Thymus (tissue), 14 donors: ENCODE measurements around the gene ANKRD29. TPM values are rescaled to one million over a fixed set of nuclear protein-coding genes. Genes with fewer than 3 reads are reported as not detected.

ENCODE experiments used
- DNase-seq, 9 donors: peaks; one replicate each; pipeline ENCODE4 v3.0.0-alpha.2; 2013; ENCODE audit warnings: low spot score in 9 of 9, low read depth in 6 of 9, missing footprints in 1 of 9
- H3K27ac ChIP-seq, 2 donors: one replicate each; pipeline ENCODE4 v1.5.1; 2013; ENCODE audit warnings: control low read depth in 1 of 2, low read depth in 1 of 2, low read length in 1 of 2, mild to moderate bottlenecking in 1 of 2, moderate library complexity in 1 of 2
- H3K27me3 ChIP-seq, 2 donors: one replicate each; pipeline ENCODE4 v1.5.1; 2013; ENCODE audit warnings: low read length in 1 of 2; ENCODE audit not compliant: control insufficient read depth in 2 of 2, insufficient read depth in 1 of 2
- H3K36me3 ChIP-seq, 2 donors: one replicate each; pipeline ENCODE4 v1.5.1; 2013; ENCODE audit warnings: low read length in 1 of 2, mild to moderate bottlenecking in 1 of 2, moderate library complexity in 1 of 2; ENCODE audit not compliant: control insufficient read depth in 2 of 2, insufficient read depth in 2 of 2
- H3K4me1 ChIP-seq, 2 donors: one replicate each; pipeline ENCODE4 v1.5.1; 2013; ENCODE audit warnings: low read length in 2 of 2; ENCODE audit not compliant: control insufficient read depth in 2 of 2, insufficient read depth in 2 of 2
- H3K4me3 ChIP-seq, 2 donors: one replicate each; pipeline ENCODE4 v1.5.1; 2013; ENCODE audit warnings: low read length in 2 of 2, control low read depth in 1 of 2, mild to moderate bottlenecking in 1 of 2
- H3K9me3 ChIP-seq, 2 donors: one replicate each; pipeline ENCODE4 v1.5.1; 2013; ENCODE audit warnings: low read length in 1 of 2, mild to moderate bottlenecking in 1 of 2; ENCODE audit not compliant: control insufficient read depth in 2 of 2, insufficient read depth in 1 of 2
- WGBS: extraction: QIAGEN DNeasy Blood & Tissue Kit; methylation state at CpG from one replicate; pipeline ENCODE4 v1.1.7; 2013; 5-methylcytosine and 5-hydroxymethylcytosine counted together
- long read RNA-seq, 10 donors: transcript quantifications; one replicate each; lab custom pipeline, GENCODE V29; 2026
- polyA plus RNA-seq: library from polyadenylated mRNA; stranded (reverse); fragments of 200-250 nt; gene quantifications from one replicate; pipeline ENCODE4 v1.2.3, GENCODE V29; 2013
- total RNA-seq: library from RNA; stranded (reverse); fragments of 120-200 nt; gene quantifications from one replicate; pipeline ENCODE4 v1.2.4, GENCODE V29; 2013
- donor health status: healthy.

ANKRD29 gene, protein sequence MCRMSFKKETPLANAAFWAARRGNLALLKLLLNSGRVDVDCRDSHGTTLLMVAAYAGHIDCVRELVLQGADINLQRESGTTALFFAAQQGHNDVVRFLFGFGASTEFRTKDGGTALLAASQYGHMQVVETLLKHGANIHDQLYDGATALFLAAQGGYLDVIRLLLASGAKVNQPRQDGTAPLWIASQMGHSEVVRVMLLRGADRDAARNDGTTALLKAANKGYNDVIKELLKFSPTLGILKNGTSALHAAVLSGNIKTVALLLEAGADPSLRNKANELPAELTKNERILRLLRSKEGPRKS
- total RNA-seq: 3.4 TPM
- 13.0 TPM for polyA plus RNA-seq
- long read RNA-seq, donor 1: 0 reads
- long read RNA-seq, donor 2, partial matches to known transcripts: 0 of 3 reads
- long read RNA-seq, donor 2, other reads (novel, unspliced or antisense): 0 of 3 reads
- long read RNA-seq, donor 3, partial matches to known transcripts: 0 of 3 reads
- long read RNA-seq, donor 3, other reads (novel, unspliced or antisense): 0 of 3 reads
- long read RNA-seq, donor 4, partial matches to known transcripts: 0 of 1 reads
- long read RNA-seq, donor 4, other reads (novel, unspliced or antisense): 0 of 1 reads
- long read RNA-seq, donor 5, partial matches to known transcripts: 0 of 2 reads
- long read RNA-seq, donor 5, other reads (novel, unspliced or antisense): 0 of 2 reads
- long read RNA-seq, donor 6, partial matches to known transcripts: 0 of 4 reads
- long read RNA-seq, donor 6, other reads (novel, unspliced or antisense): 0 of 4 reads
- long read RNA-seq, donor 7, partial matches to known transcripts: 0 of 2 reads
- long read RNA-seq, donor 7, other reads (novel, unspliced or antisense): 0 of 2 reads
- long read RNA-seq, donor 8, partial matches to known transcripts: 0 of 2 reads
- long read RNA-seq, donor 8, other reads (novel, unspliced or antisense): 0 of 2 reads
- long read RNA-seq, donor 9, partial matches to known transcripts: 0 of 2 reads
- long read RNA-seq, donor 9, other reads (novel, unspliced or antisense): 0 of 2 reads
- long read RNA-seq, donor 10, partial matches to known transcripts: 0 of 1 reads
- long read RNA-seq, donor 10, other reads (novel, unspliced or antisense): 0 of 1 reads

DNA sequence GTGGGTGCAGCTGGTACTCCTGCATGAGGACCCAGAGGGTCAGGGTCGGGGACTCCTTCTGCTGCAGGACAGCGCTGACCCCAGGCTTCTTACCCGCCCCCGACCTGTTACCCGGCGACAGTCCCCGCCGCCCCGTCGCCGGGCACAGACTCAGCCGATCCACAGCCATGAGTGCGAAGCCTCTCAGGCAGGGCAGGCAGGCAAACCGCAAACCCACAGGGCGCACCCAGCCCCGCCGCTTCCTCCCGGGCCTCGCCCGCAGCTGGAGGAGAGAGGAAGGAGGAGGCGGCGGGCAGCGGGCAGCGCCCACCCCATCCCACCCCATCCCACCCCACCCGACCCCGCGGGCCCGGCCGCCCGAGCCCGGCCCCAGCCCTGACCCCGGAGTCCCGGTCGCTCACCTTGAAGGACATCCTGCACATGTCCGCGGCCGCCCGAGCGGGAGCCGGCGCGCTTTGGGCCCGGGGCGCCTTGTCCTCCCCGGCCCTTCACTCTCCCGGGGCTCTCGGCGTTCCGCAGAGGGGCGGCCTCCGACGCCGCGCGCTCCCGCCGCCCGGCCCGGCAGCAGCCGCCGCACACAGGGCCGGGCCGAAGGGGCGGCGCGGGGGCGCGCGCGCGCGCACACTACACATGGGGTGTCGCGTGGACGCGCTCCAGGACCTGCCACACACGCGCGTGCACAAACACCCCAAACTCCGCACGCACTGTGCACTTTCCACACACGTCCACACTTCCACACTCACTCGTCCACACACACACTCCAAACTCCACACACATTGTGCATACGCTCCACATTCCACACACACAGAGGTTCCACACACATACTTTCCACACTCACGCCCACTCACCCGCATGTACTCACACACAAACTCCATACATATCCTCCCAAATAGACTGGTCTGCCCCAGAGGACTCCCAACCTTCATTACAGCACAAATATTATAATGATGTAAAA is at the start of gene ANKRD29:
TSS of gene ANKRD29 (minus strand) at position 603 of the 955 bp plus-strand sequence. CDS start at position 422, 181 bp downstream.
- H3K36me3 ChIP-seq: no peaks in the 10 kb centered on the region
- peak in 5 of 9 donors; percentile 5 to 40 (median 9) for DNase-seq
- no peaks in the 10 kb centered on the region for H3K9me3 ChIP-seq
- H3K27me3 ChIP-seq: peaks cover 32 to 82% of the 10 kb centered on the region in 2 donors
- H3K27ac ChIP-seq: no peak within 1 kb of the TSS
- peak within 1 kb of the TSS; percentile 10 to 41 for H3K4me3 ChIP-seq
- H3K4me1 ChIP-seq: peaks cover 6 to 13% of the 10 kb centered on the region in 2 donors
- WGBS: 2% methylated on average over 85 of the region's 86 CpGs

DNA sequence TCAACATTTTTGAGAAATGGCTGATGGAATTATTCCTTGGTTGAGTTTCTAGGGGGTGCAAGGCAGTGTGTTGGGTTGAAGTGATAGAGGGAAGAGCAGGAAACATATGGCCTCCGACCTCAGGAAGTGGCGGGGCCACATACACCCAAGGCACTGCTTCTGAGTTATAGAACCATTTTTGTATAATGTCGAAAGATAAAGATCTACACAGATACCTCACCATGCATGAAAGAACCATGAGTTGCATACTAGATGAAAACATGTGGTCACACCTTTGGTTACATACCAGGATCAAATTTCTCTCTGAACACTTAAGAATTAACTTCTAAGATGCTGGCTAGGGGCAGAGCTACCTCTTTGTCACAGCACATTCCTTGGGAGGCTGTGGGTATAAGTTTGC is 49.7 kb upstream of the ANKRD29 start:
- Histone ChIP-seq H3K4me1 (peaks cover 10 to 18% of the 10 kb centered on the region in 2 donors), H3K9me3 (no peaks in the 10 kb centered on the region), H3K27me3 (no peaks in the 10 kb centered on the region), H3K27ac (no peak overlapping the region), H3K36me3 (no peaks in the 10 kb centered on the region), H3K4me3 (no peak overlapping the region)
- 2% methylated on average over 3 of the region's 3 CpGs for WGBS
- DNase-seq: peak; percentile 18 to 79 (median 42)

DNA sequence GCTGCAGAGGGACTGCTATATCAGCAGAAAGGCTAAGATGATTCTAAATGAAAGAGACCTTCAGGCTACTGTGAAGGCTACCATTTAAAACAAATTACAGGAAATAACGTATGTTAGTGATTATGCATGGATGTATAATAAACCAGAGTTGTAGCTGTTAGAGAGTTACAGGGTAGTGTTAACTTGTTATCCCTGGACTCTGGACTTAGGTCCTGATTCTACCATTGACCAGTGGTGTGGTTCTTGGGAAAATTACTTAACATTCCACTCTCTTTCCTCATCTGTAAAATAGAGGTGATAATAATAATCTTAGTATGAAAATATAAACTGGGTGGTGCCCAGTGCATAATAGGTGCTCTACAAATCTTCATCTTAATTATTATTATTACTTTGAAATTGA is 48.7 kb upstream of the ANKRD29 start:
- Histone ChIP-seq H3K36me3 (no peaks in the 10 kb centered on the region), H3K4me1 (peaks cover 10 to 18% of the 10 kb centered on the region in 2 donors), H3K4me3 (no peak overlapping the region), H3K27me3 (no peaks in the 10 kb centered on the region), H3K9me3 (no peaks in the 10 kb centered on the region), H3K27ac (no peak overlapping the region)
- no peak for DNase-seq
- 99% methylated on average over 1 of the region's 1 CpG for WGBS

DNA sequence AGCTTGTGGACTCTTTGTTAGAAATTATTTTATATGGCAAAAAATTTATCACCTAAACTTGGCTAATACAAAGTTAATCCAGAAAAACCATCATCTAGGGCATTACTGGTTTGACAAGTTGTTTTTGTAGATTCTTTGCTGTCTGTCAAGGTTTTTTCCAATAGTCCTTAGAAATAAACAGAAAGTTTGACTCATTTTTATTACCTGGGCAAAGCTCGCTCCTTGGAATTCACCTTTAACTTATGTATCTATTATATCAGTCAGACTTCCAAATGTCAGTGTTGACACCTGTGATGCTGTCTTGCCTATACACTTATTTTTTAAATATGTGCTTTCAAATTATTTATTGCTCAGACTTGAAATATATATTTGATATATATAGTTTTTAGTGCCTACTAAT is 48.2 kb upstream of the ANKRD29 start:
- peaks cover 10 to 18% of the 10 kb centered on the region in 2 donors for H3K4me1 ChIP-seq
- H3K9me3 ChIP-seq: no peaks in the 10 kb centered on the region
- no peak for DNase-seq
- no peak overlapping the region for H3K4me3 ChIP-seq
- no peaks in the 10 kb centered on the region for H3K36me3 ChIP-seq
- WGBS: 100% methylated on average over 1 of the region's 1 CpG
- H3K27me3 ChIP-seq: no peaks in the 10 kb centered on the region
- H3K27ac ChIP-seq: no peak overlapping the region

DNA sequence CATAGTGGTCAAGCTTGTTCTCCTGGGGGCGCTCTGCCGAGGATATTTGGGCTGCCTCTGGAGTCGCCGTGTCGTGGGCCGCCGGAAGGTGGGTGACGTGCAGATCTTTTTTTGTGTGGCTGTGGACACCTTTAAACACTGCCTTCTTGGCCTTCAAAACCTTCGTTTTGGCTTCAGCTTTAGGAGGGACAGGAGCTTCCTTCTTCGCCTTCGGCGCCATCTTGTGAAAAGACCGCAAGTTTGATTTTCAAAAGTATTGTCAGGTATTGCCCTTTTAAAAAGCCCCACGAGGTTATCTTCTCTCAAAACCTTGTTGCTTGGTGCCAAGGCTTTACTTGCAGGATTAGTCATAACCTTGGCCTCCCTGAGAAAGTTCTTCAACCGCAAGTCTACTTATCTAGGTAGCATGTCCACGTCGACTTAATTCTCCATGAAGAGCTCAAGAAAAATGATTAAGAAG is 47.4 kb upstream of the ANKRD29 start:
- Histone ChIP-seq H3K4me1 (peaks cover 10 to 18% of the 10 kb centered on the region in 2 donors), H3K4me3 (no peak overlapping the region), H3K27me3 (no peaks in the 10 kb centered on the region), H3K9me3 (no peaks in the 10 kb centered on the region), H3K36me3 (no peaks in the 10 kb centered on the region), H3K27ac (no peak overlapping the region)
- DNase-seq: no peak
- 97% methylated on average over 17 of the region's 17 CpGs for WGBS

DNA sequence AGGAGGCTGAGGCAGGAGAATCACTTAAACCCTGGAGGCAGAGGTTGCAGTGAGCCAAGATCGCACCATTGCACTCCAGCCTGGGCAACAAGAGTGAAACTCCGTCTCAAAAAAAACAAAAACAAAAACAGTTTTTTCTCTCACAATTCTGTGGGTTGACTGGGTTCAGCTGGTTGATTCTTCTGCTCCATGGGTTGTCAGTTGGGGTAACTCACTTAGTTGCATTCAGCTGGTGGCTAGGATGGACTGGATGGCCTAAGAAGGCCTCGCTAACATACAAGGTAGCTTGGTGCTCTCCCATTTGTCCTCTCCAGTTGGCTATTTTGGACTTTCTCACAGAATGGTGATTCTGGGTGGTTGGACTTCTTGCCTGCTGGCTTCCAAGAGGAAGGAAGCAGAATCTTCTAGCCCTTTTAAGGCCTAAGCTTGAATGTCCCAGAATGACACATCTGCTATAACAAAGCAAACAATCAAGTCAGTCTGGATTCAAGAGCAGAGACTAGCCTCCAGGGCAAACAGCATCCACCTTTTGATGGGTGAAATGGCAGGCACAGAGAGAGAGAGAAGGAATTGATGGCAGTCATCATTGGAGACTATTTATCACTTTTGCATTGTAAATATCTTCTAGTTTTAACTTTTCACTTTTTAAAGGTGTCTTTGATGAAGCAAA is 44.4 kb upstream of the ANKRD29 start:
- Histone ChIP-seq H3K4me3 (no peak overlapping the region), H3K27ac (no peak overlapping the region), H3K27me3 (no peaks in the 10 kb centered on the region), H3K36me3 (no peaks in the 10 kb centered on the region), H3K4me1 (peaks cover 3 to 8% of the 10 kb centered on the region in 2 donors), H3K9me3 (no peaks in the 10 kb centered on the region)
- 100% methylated on average over 3 of the region's 3 CpGs for WGBS
- DNase-seq: no peak

DNA sequence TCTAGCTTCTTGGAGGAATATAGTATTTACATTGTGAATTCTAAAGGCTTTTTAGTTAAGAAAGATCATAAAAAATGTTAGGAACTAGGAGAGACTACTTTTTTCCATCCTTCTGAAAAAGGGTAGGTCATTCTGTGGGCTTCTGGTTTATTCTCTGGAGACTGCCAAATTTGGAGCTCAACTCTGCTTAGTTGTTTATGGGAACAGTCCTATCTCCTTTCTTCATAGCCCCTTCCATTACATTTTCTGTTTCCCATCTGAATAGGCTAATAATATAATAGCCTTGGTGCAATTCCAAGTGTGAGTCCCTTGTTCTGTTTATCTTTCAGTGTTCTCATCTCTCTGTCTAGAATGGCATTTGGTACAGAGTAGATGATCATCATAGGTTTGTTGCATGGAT is 42.1 kb upstream of the ANKRD29 start:
- Histone ChIP-seq H3K9me3 (no peaks in the 10 kb centered on the region), H3K27ac (no peak overlapping the region), H3K27me3 (peaks cover 0 to 3% of the 10 kb centered on the region in 2 donors), H3K4me3 (no peak overlapping the region), H3K36me3 (no peaks in the 10 kb centered on the region), H3K4me1 (peaks cover 0 to 6% of the 10 kb centered on the region in 2 donors)
- no peak for DNase-seq

DNA sequence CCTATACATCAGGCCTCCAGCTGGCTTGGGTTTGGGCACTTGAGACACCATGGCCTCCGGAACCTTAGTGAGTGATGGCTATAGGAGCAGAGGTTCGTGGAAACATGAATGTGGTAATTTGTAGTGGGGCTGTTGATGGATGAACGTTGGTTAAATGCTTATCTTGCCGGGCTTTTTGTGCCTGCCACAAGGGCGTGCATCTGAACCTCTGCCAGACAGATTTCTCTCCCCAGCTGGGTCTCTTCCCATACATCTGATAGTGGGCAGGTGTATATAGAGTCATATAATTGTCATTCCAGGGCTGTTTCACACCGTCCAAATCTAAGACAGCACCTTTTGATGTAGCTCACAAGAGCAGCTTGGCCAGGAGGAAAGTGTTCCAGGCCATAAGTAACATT is 41.3 kb upstream of the ANKRD29 start:
- peaks cover 0 to 3% of the 10 kb centered on the region in 2 donors for H3K27me3 ChIP-seq
- peaks cover 0 to 6% of the 10 kb centered on the region in 2 donors for H3K4me1 ChIP-seq
- WGBS: 78% methylated on average over 6 of the region's 6 CpGs

More for the DNA sequence above, 41.3 kb upstream of the ANKRD29 start:
- Histone ChIP-seq H3K4me3 (no peak overlapping the region), H3K27ac (peak overlapping the region in 1 of 2 donors; percentile 67), H3K9me3 (no peaks in the 10 kb centered on the region), H3K36me3 (no peaks in the 10 kb centered on the region)
- DNase-seq: no peak
